Activated CD4-positive, alpha-beta T cell treated with anti-CD3 and anti-CD28 coated beads for 4 hours (primary cell): Measurements from ENCODE around the gene PABPN1L.
"Not testable (repeated sequence)": the region's sequence is repeated elsewhere in the genome, so short reads cannot be mapped to it uniquely, and the experiment has no call there.

Experiments used
- DNase-seq, 2 donors: peaks; one replicate each; pipeline ENCODE4 v3.0.0-alpha.2; 2020

Gene PABPN1L

DNA sequence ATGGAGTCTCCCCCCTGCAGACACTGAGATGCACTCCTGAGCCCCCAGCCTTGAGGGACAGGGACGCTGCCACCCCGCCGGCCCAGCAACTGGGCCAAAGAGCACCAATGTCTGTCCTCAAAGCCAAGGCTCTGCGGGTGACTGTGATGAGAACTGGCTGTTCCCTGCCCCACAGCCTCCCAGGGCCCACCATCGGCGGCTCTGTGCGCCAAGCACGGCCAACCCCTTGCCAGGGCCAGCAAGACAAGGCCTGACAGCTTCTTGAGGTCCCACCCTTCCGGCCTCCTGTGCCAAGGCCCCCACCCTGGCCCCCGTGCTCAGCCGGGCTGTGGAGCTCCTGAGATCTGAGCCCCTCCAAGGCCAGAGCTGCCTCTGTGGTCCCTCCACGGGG lies 34.2 kb upstream of the PABPN1L start:
- no peak for DNase-seq

DNA sequence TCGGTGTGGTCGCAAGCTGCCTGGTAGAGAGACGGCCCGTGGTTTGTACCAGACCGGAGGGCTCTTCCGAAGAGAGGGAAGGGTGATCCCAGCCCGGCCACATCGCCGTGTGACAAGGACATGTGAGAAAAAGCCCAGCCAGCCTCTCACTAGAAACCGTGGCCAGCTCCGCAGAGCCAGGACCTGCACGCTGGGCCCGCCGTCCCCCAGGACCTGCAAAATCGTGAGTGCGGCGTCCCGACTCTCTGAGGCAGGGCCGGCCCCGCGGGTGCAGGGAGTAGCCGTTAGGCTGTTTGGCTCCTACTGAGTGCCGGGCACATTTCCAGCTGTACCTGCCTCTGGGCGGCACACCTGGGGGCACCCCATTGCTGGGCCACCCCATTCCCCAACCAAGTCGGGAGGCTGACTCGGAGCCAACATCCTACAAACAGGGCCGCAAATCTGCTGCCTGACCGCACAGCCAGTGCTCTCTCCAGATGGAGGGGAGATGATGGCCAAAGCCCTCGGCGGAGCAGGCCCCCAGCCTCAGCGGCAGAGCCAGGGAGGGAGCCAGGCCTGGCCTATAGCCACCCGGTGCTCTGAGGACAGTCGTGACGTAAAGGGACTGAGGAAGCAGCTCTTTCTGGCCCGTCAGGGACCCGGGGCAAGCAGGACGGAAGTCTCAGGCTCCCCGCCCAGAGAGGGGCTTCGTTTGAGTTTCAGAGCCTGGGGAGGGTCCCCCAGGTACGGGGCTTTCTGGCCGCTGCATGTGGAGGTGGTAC lies 33.6 kb upstream of the PABPN1L start:
- no peak for DNase-seq

GRCh38 chr16:88897696-88898425 lies 31.4 kb upstream of the PABPN1L start:
- DNase-seq = no peak

- DNase-seq = no peak
Measured at GRCh38 chr16:88896238-88897070, 30.0 kb upstream of the PABPN1L start.

DNA sequence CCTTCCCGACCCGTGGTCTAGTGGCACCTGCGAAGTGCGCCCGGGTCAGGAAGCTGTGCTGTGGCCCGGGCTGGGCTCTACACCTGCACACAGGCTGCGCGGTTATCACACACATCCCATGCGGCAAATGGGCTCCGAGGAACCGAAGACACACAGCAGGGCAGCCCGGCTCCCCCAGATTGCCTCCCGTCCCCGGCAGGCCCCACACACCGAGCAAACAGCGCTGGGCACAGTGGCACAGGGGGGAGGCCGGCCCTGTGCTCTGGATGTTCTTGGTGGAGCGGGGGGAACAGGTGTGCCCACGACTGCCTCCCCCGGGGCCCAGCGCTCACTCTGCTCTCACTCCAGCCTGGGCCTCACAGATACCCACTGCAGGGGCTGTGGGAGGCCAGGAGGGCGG lies 28.9 kb upstream of the PABPN1L start:
- DNase-seq = no peak

- no peak for DNase-seq
Measured at GRCh38 chr16:88894681-88895300, 28.3 kb upstream of the PABPN1L start.

DNA sequence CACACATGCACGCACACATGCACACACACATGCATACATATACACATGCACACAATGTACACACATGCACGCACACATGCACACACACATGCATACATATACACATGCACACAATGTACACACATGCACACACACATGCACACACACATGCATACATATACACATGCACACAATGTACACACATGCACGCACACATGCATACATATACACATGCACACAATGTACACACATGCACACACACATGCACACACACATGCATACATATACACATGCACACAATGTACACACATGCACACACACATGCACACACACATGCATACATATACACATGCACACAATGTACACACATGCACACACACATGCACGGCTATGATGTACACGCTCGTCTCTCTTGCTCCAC lies 27.8 kb upstream of the PABPN1L start:
- not testable (repeated sequence) for DNase-seq

DNA sequence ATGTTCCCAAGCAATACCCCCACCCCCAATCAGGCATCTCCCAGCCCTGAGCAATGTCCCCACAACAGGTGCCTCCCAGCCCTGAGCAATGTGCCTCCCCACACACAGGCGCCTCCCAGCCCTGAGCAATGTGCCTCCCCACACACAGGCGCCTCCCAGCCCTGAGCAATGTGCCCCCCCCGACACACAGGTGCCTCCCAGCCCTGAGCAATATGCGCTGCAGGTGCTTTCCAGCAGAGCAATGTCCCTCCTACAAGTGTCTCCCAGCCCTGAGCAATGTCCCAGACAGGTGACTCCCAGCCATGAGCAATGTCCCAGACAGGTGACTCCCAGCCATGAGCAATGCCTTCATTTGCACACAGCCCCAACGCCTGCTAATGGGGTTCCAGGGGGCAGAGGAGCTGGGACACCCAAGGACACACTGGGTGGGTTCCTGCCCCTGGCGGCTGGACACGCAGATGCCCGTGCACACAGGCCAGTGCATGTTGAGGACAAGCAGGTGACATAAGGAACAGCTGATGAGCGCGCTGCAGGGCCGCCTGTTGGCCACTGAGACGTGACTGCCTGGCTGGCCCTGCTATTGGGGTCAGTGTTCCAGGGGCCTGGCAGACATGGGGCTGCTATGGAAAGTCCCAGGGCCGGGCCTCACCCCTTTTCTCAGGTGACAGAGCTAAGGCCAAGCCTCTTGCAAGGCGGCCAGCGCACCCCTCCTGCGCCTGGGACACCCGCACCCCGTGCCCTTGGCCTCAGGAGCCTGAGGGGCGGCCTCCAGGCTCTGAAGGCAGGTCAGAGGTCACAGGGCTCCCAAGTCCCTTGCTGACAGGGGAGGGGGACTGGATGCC lies 26.9 kb upstream of the PABPN1L start:
- DNase-seq = no peak

- DNase-seq = no peak
Measured at GRCh38 chr16:88892065-88892464, 25.6 kb upstream of the PABPN1L start.

GRCh38 chr16:88891083-88891482 lies 24.6 kb upstream of the PABPN1L start:
- no peak for DNase-seq

DNA sequence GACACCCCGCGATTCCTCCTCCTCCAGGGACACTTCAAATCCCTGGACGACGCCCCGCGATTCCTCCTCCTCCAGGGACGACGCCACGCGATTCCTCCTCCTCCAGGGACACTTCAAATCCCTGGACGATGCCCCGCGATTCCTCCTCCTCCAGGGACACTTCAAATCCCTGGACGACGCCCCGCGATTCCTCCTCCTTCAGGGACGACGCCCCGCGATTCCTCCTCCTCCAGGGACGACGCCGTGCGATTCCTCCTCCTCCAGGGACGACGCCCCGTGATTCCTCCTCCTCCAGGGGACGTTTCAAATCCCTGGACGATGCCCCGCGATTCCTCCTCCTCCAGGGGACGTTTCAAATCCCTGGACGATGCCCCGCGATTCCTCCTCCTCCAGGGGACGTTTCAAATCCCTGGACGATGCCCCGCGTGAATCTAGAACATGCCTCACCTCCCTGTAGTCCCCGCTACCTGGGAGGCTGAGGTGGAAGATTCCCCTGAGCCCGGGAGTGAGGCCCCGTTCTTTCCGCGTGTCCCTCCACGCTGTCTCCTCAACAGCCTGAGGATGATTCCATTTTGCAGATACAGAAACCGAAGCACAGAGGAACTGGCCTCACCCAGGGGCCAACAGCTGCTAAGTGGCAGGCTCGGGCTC lies 23.4 kb upstream of the PABPN1L start:
- DNase-seq = not testable (repeated sequence)

DNA sequence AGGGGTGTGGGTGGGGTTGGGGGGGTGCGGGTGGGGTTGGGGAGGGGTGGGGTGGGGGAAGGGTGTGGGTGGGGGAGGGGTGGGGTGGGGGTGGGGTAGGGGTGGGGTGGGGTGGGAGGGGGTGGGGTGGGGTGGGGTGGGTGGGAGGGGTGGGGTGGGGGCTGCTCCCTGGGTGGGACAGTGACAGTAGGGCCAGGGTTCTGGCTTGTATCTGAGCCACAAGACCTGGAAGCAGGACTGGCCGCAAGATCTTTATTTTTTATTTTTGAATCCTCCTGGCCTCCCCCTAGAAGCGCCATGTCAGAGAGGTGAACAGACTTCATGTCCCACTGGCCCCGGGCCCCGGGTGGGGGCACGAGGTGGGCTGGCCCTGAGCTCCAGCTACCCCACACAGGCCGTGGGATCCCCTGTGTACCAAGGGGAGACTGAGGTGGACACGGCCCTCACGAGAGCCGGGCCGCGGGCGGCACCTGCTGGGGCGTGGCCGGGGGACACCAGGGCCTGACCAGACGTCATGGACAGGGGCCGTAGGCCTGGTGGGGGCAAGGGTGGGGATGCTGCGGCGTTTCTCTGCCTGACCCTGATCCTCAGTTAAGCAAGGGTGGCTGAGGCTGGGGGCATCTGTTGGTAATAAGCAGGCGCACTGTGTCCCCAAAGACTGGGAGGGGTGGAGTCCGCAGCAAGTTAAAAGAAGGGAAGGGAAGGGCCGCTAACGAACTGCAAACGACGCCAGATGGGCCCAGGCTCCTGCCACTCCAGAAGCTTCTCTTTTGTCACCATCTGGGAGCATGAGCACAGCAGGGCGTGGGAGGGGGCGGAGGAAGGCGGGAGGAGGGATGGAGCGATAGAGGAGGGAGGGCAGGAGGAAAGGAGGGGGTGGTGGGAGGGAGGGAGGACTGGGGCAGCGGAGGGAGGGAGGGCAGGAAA lies 22.3 kb upstream of the PABPN1L start:
- no peak for DNase-seq

DNA sequence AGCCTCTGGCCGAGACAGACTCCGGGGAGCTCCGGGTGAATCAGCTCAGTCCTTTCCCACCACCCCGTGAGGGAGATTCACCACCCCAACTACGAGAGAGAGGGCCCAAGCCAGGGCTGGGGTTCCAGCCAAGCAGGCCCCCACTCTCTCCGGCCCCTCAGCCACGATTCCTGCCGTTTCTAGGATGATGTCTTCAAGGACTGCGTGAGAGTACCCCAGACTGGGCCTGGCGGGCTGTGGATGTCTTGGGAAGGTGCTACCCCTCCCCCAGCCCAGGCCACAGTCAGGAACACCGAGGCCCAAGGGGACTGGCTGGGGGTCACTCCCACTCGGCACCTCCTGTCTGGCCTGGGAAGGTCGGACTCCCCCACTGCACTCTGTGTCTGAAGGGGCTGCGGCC lies 21.6 kb upstream of the PABPN1L start:
- no peak for DNase-seq

DNA sequence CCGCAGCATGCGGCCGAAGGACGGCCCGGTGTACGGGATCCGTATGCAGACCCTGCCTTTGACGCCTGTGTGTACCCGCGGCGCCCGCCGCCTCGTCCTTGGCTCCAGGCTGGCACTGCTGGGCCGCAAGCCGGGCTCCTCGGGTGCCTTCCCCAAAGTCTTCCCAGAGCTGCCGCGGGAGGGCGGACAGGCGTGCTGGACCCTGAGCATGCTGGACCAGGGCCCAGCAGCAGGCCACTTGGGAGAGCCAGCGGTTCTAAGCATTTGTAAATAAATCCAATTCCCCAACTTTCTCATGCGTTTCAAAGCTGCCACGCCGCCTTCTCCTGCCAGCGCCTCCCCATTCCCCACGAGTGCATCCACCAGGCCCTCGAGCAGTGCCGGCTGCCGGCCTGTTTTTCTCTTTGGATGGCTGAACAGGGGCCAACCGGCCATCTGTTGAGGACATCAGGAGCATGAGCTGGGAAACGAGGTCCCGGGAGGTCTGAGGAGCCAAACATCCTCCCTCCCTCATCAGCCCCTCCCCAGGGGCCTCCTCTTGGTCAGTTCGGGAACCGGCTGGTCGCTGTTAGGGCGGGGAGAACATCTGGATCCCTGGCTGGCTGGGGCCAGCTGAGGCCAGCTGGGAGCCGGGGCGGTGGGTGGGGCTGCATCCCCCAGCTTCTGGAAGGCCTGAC lies 20.5 kb upstream of the PABPN1L start:
- no peak for DNase-seq

- no peak for DNase-seq
Measured at GRCh38 chr16:88886420-88886844, 20.0 kb upstream of the PABPN1L start.

- no peak for DNase-seq
Measured at GRCh38 chr16:88885693-88886280, 19.3 kb upstream of the PABPN1L start.

DNA sequence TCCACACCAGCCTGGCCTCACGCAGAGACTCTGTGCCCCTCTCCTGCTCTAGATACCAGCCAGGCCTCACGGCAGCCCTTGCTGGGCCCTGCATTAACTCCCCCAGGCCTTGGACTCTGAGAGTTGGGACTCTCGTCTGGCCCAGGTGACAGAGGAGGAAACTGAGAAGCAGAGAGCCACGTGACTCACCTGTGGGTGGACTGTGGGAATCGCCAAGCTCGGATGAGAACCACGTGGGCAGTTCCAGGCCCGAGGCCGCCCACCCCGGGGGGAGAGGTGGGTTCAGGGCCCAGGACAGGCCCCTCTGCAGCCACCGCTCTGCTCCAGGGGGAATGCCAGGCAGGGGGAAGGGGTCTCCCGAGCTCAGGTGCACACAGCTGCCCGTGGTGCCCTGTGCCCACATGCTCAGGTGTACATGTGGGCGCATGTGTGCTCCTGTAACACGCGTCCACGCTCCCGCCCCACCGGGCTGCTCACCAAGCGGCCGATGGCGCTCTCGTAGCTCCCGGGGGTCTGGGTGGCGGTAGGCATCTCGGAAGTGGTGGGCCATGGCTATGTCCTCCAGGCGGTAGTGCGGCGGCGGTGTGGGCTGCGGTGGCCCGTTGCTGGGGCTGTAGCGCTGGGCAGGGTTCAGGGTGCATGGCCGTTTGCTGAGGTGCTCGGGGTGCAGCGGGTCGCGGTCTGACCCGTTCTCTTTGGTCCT lies 18.3 kb upstream of the PABPN1L start:
- no peak for DNase-seq

GRCh38 chr16:88883946-88884345 lies 17.5 kb upstream of the PABPN1L start:
- no peak for DNase-seq
